Astrocyte (in vitro differentiated cells and primary cell): Measurements from ENCODE around the gene MYO1F. TPM values are rescaled to one million over a fixed set of nuclear protein-coding genes. Genes with fewer than 3 reads are reported as not detected.
A peak's percentile ranks its signal among the peaks of the same experiment; 100 is the strongest.

Experiments used
- DNase-seq: peaks from one replicate; pipeline ENCODE4 v3.0.0-alpha.2; 2010; ENCODE audit warnings: low read depth
- FAIRE-seq: peaks from 2 replicates; lab custom pipeline; 2011; peaks lifted over from hg19 to GRCh38; lab: Jason Lieb, UNC
- H2AFZ ChIP-seq: 2 replicates; pipeline ENCODE4 v1.6.0; 2012; ENCODE audit warnings: low read depth, low read length, inconsistent platforms
- H3K27ac ChIP-seq: 2 replicates; pipeline ENCODE4 v1.5.1; 2011; ENCODE audit warnings: low read depth, low read length, inconsistent platforms
- H3K27me3 ChIP-seq: 2 replicates; pipeline ENCODE4 v1.6.0; 2011; ENCODE audit warnings: low read length, inconsistent platforms; ENCODE audit not compliant: insufficient read depth
- H3K36me3 ChIP-seq: 2 replicates; pipeline ENCODE4 v1.5.1; 2011; ENCODE audit warnings: low read length, inconsistent platforms; ENCODE audit not compliant: insufficient read depth
- H3K4me1 ChIP-seq: 2 replicates; pipeline ENCODE4 v1.5.1; 2011; ENCODE audit warnings: low read length, inconsistent platforms; ENCODE audit not compliant: insufficient read depth
- H3K4me2 ChIP-seq: 2 replicates; pipeline ENCODE4 v1.6.0; 2012; ENCODE audit warnings: low read length, inconsistent platforms
- H3K4me3 ChIP-seq: 2 replicates; pipeline ENCODE4 v1.5.1; 2011; ENCODE audit warnings: low read depth, mild to moderate bottlenecking, low read length, inconsistent platforms; ENCODE audit not compliant: insufficient read depth
- H3K79me2 ChIP-seq: 2 replicates; pipeline ENCODE4 v1.6.0; 2012; ENCODE audit warnings: mild to moderate bottlenecking, low read length, inconsistent platforms; ENCODE audit not compliant: insufficient read depth
- H3K9ac ChIP-seq: 2 replicates; pipeline ENCODE4 v1.6.0; 2012; ENCODE audit warnings: mild to moderate bottlenecking, low read length, inconsistent platforms
- H3K9me3 ChIP-seq: 2 replicates; pipeline ENCODE4 v1.5.1; 2012; ENCODE audit warnings: low read depth, mild to moderate bottlenecking, low read length, inconsistent platforms; ENCODE audit not compliant: insufficient read depth
- H4K20me1 ChIP-seq: 2 replicates; pipeline ENCODE4 v1.6.0; 2012; ENCODE audit warnings: low read length, inconsistent platforms; ENCODE audit not compliant: insufficient read depth
- H3K27ac Mint-ChIP-seq: one replicate; pipeline ENCODE4 v1.8.0; 2021; ENCODE audit warnings: mild to moderate bottlenecking, mixed read lengths; ENCODE audit not compliant: unreplicated experiment
- H3K27me3 Mint-ChIP-seq: one replicate; pipeline ENCODE4 v1.8.0; 2021; ENCODE audit warnings: low read depth, mixed read lengths; ENCODE audit not compliant: unreplicated experiment
- H3K36me3 Mint-ChIP-seq: one replicate; pipeline ENCODE4 v1.8.0; 2021; ENCODE audit warnings: low read depth, mixed read lengths; ENCODE audit not compliant: unreplicated experiment
- H3K4me1 Mint-ChIP-seq: one replicate; pipeline ENCODE4 v1.8.0; 2021; ENCODE audit warnings: low read depth, mixed read lengths; ENCODE audit not compliant: unreplicated experiment
- H3K4me3 Mint-ChIP-seq: one replicate; pipeline ENCODE4 v1.8.0; 2021; ENCODE audit warnings: mild to moderate bottlenecking, moderate library complexity, mixed read lengths; ENCODE audit not compliant: unreplicated experiment
- H3K9me3 Mint-ChIP-seq: one replicate; pipeline ENCODE4 v1.8.0; 2021; ENCODE audit warnings: mild to moderate bottlenecking, mixed read lengths; ENCODE audit not compliant: unreplicated experiment
- CTCF ChIP-seq: IDR thresholded peaks from 2 replicates; pipeline ENCODE4 v1.5.1; 2011; ENCODE audit warnings: low read depth, mild to moderate bottlenecking, inconsistent platforms, low read length, moderate library complexity; ENCODE audit not compliant: insufficient read depth
- EZH2 ChIP-seq: IDR thresholded peaks from 2 replicates; pipeline ENCODE4 v1.6.1; 2012; ENCODE audit warnings: mild to moderate bottlenecking, low read length, inconsistent platforms; ENCODE audit not compliant: insufficient read depth
- total RNA-seq: library from RNA; stranded (reverse); gene quantifications from 2 replicates; pipeline ENCODE4 v1.2.1, GENCODE V29; 2021

The MYO1F gene
- total RNA-seq, 1 donor from 2014 or later = 0.23 TPM

- Mint-ChIP-seq H3K4me1 (peaks cover 11% of the 10 kb centered on the region), H3K27ac (peak overlapping the region; percentile 26), H3K4me3 (peak overlapping the region; percentile 74), H3K36me3 (peaks cover 13% of the 10 kb centered on the region), H3K27me3 (no peaks in the 10 kb centered on the region), H3K9me3 (no peaks in the 10 kb centered on the region)
- H4K20me1 ChIP-seq = peaks cover 24% of the 10 kb centered on the region
- H3K4me2 ChIP-seq = peak overlapping the region; percentile 44
- no peaks in the 10 kb centered on the region for H3K27me3 ChIP-seq
- no peaks in the 10 kb centered on the region for H3K9me3 ChIP-seq
- peaks cover 33% of the 10 kb centered on the region for H3K79me2 ChIP-seq
- H2AFZ ChIP-seq = no peak overlapping the region
- peak overlapping the region; percentile 52 for H3K9ac ChIP-seq
- TF ChIP-seq CTCF = no peak
- TF ChIP-seq EZH2 = no peak
- H3K4me1 ChIP-seq = peaks cover 40% of the 10 kb centered on the region
- peak overlapping the region; percentile 85 for H3K27ac ChIP-seq
- H3K36me3 ChIP-seq = no peaks in the 10 kb centered on the region
- no peak for FAIRE-seq
- DNase-seq = no peak
- no peak overlapping the region for H3K4me3 ChIP-seq
These were observed 34.2 kb upstream of the MYO1F start for GRCh38 chr19:8611391-8611876.

GRCh38 chr19:8610936-8611300 lies 33.7 kb upstream of the MYO1F start:
- no peak for TF ChIP-seq CTCF
- TF ChIP-seq EZH2 = no peak
- Histone ChIP-seq H3K4me1 (peaks cover 40% of the 10 kb centered on the region), H3K9me3 (no peaks in the 10 kb centered on the region), H3K36me3 (no peaks in the 10 kb centered on the region), H3K4me3 (peak overlapping the region; percentile 100), H3K4me2 (peak overlapping the region; percentile 100), H2AFZ (no peak overlapping the region), H3K27ac (peak overlapping the region; percentile 90), H4K20me1 (peaks cover 29% of the 10 kb centered on the region), H3K27me3 (no peaks in the 10 kb centered on the region), H3K9ac (peak overlapping the region; percentile 99), H3K79me2 (peaks cover 37% of the 10 kb centered on the region)
- no peak for FAIRE-seq
- Mint-ChIP-seq H3K4me1 (peaks cover 11% of the 10 kb centered on the region), H3K9me3 (peaks cover 1% of the 10 kb centered on the region), H3K4me3 (no peak overlapping the region), H3K27ac (no peak overlapping the region), H3K27me3 (no peaks in the 10 kb centered on the region), H3K36me3 (peaks cover 18% of the 10 kb centered on the region)
- DNase-seq = no peak
